AG04449 (cell line): Measurements from ENCODE around the gene VSNL1.

Experiments used
- CTCF ChIA-PET: fragments of 350-600 bp; formaldehyde crosslinking; extraction: SDS; loops from one replicate; lab custom pipeline; 2021; ENCODE audit warnings: antibody characterized with exemption; lab: Yijun Ruan, JAX
- POLR2A ChIA-PET: fragments of 400-600, 350-600 bp; formaldehyde crosslinking; extraction: SDS; loops from one replicate; lab custom pipeline; 2020; ENCODE audit warnings: antibody characterized with exemption, inconsistent platforms; lab: Yijun Ruan, JAX
- DNase-seq: peaks from one replicate; pipeline ENCODE4 v3.0.0-alpha.2; 2010; ENCODE audit warnings: low read depth, low spot score
- H3K4me3 ChIP-seq: 2 replicates; pipeline ENCODE4 v1.5.1; 2011; ENCODE audit warnings: low read depth, mild to moderate bottlenecking, control low read depth, low read length
- TF ChIP-seq, protein P1 (sequence below): IDR thresholded peaks from one replicate; pipeline ENCODE4 v1.5.1; 2011; ENCODE audit warnings: mild to moderate bottlenecking, moderate library complexity, low read length, control low read depth, inconsistent platforms; ENCODE audit not compliant: insufficient read depth; ENCODE audit errors: missing control alignments

Gene VSNL1

GRCh38 chr2:17615728-17616351 is 75.3 kb downstream of the VSNL1 start:
- ChIA-PET POLR2A (no interaction called here), CTCF (interaction anchor here (0.8 to 1.5 kb wide), 3 partner anchors 13 to 30 kb away, joined by 3 to 6 read pairs (median 3); no protein-coding TSS in a partner anchor)
- H3K4me3 ChIP-seq = no peak overlapping the region
- no peak for DNase-seq
- TF ChIP-seq, protein P1, sequence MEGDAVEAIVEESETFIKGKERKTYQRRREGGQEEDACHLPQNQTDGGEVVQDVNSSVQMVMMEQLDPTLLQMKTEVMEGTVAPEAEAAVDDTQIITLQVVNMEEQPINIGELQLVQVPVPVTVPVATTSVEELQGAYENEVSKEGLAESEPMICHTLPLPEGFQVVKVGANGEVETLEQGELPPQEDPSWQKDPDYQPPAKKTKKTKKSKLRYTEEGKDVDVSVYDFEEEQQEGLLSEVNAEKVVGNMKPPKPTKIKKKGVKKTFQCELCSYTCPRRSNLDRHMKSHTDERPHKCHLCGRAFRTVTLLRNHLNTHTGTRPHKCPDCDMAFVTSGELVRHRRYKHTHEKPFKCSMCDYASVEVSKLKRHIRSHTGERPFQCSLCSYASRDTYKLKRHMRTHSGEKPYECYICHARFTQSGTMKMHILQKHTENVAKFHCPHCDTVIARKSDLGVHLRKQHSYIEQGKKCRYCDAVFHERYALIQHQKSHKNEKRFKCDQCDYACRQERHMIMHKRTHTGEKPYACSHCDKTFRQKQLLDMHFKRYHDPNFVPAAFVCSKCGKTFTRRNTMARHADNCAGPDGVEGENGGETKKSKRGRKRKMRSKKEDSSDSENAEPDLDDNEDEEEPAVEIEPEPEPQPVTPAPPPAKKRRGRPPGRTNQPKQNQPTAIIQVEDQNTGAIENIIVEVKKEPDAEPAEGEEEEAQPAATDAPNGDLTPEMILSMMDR = no peak

DNA sequence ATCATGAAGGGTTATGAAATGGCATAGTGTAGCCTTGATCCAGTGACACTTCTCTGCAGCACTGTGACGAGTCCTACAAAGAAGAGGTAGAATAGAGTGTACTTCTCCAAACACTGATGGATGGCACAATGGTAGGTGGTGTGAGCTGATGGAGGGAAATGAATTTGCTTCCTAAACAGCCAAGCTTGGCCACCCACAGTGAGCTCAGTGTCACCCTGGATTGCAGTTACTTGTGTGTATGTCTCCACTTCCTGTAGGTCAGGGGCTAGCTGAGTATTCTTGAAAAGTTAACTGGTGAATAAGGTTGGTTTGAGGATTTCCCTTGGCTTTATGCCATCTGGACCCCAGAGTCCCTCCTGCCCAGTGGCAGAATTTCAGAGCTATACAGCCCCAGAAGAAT is 75.9 kb downstream of the VSNL1 start:
- CTCF ChIA-PET = interaction anchor here (1.4 to 1.5 kb wide), 2 partner anchors 13 to 27 kb away, joined by 3 to 6 read pairs; no protein-coding TSS in a partner anchor

GRCh38 chr2:17617516-17617915 is 77.0 kb downstream of the VSNL1 start:
- DNase-seq = no peak
- no peak overlapping the region for H3K4me3 ChIP-seq
- TF ChIP-seq, protein P1 = no peak
- ChIA-PET CTCF (interaction anchor here (1.4 kb wide), 1 partner anchor 26 kb away, joined by 6 read pairs; no protein-coding TSS in a partner anchor), POLR2A (no interaction called here)

More for the DNA sequence above, 75.9 kb downstream of the VSNL1 start:
- no peak overlapping the region for H3K4me3 ChIP-seq
- DNase-seq = no peak
- POLR2A ChIA-PET = no interaction called here
- TF ChIP-seq, protein P1 = no peak

DNA sequence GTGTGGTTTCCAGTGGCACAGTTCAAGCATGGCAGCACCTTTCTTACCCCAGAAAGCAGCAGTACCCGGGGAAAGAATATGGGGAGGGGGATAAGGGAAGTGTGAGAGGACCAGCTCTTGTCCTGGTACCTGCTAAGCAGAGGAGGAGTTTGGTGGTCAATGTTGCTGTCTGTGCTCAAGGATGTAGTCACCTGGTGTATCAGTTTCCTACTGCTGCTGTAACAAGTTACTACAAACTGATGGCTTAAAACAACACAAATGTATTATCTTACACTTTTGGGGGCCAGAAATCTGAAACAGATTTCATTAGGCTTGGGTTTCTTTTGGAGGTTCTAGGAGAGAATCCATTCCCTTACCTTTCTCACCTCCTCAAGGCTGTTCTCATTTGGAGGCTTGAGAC is 77.5 kb downstream of the VSNL1 start:
- ChIA-PET POLR2A (no interaction called here), CTCF (no interaction called here)
- no peak overlapping the region for H3K4me3 ChIP-seq
- no peak for DNase-seq
- TF ChIP-seq, protein P1 = no peak

DNA sequence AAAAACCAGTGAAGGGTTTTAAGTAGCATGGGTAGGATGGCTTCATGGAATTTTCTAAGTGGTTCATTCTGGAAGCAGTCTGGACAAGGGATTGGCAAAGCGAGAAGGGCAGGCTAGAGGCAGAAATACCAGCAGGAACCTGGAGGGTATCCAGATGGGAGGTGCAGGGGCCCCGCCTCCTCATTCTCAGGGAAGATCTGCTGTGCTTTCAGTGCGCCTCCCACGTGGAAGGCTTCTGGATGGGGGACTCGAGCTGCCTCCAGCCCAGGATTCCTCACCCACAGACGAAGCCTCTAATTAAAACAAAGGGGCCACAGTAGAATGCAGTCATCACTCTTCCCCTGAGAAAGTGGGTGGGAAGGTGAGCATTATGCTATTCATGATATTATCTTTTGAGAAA is 79.8 kb downstream of the VSNL1 start:
- DNase-seq = no peak
- ChIA-PET CTCF (interaction anchor here (1.9 kb wide), 1 partner anchor 25 kb away, joined by 6 read pairs; no protein-coding TSS in a partner anchor), POLR2A (no interaction called here)

DNA sequence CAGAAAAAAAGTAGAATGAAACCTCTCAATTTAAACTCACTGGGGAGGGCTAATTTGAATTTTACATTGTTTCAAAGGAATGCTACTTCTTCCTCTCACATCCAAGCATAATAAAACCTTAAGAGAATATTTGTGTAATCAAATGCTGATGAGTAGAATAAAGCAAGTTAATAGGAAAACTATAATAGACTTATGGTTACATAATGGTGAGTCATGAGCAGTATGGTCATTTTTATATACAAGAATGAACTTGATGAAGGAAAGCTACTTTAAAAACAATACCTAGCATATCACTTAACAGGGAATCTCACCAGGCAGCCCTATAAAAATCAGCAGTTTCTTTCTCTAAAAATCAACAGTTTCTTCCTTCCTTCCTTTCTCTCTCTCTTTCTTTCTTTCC is 80.3 kb downstream of the VSNL1 start:
- no peak overlapping the region for H3K4me3 ChIP-seq
- TF ChIP-seq, protein P1 = no peak
- ChIA-PET POLR2A (no interaction called here), CTCF (interaction anchor here (1.9 kb wide), 1 partner anchor 25 kb away, joined by 6 read pairs; no protein-coding TSS in a partner anchor)
- no peak for DNase-seq

More for the DNA sequence above, 79.8 kb downstream of the VSNL1 start:
- TF ChIP-seq, protein P1 = no peak
- H3K4me3 ChIP-seq = no peak overlapping the region
